ENCODE data around the gene BHMT2. TPM values are rescaled to one million over a fixed set of nuclear protein-coding genes. Genes with fewer than 3 reads are reported as not detected.

BHMT2 gene
- total and polyA plus RNA-seq, 2 of the 4 experiments (the other 2 are of a cell fraction), result 0.36 to 0.60 TPM

DNA sequence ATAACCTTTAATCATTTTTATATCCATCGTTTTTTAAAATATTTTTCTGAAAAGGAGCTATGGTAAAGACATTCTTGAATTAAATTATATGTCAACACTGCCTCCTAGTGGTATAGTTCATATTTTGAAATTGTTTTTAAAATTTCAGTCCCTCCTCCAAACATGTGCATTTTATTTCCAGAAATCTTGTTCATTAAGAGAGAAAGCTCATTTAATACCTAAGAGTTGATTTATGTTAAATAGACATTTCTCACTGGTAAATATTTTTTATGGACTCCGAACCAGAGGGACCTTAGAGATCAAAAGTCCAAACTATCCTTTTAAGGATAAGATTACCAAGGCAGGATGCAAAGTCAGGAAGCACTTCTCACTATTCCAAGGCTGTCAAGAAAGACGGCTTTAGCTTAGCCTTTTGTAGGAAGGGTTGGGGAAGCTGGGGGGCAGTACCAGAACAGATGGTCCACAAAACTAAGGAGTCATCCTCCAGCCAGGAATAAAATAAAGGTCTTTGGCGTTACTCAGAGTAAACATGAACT lies 63.6 kb downstream of the BHMT2 start:
- dilution Hi-C loops (cut with HindIII; ENCODE audit: low sequenced_read_pairs, unreplicated experiment), result no loop called here
- no peaks in the 10 kb centered on the region for H3K36me3 ChIP-seq (ENCODE audit: control insufficient read depth, insufficient read depth, low read length)
- no peak overlapping the region; the same call in 1 of the 2 replicates for H4K91ac ChIP-seq (ENCODE audit: insufficient read depth, low read depth, low read length)
- peak overlapping the region in 1 of 2 experiments; percentile 56; a peak in 1 of 4 replicates for H4K8ac ChIP-seq (ENCODE audit: low read depth in 2 of 2, low read length in 2 of 2)
- peak overlapping the region; percentile 44; the same call in 1 of the 2 replicates for H3K27ac ChIP-seq (ENCODE audit: insufficient read depth, low read length)
- peak overlapping the region; percentile 65; the same call in 1 of the 2 replicates for H3K14ac ChIP-seq (replicated peaks; ENCODE audit: low read depth, low read length)
- H4K5ac ChIP-seq (ENCODE audit: low read depth, low read length), result peak overlapping the region; percentile 5; the same call in 1 of the 2 replicates
- H2BK15ac ChIP-seq (ENCODE audit: low read depth, low read length), result 0 out of 3 replicates have a peak overlapping the region, but pooled peaks have one; percentile 1
- H3K79me1 ChIP-seq (ENCODE audit: low read depth in 1 of 2, low read length in 2 of 2), result no peaks in the 10 kb centered on the region
- H2AFZ ChIP-seq (replicated peaks; ENCODE audit: low read length, poor library complexity), result peak overlapping the region; percentile 69
- peak overlapping the region; percentile 60; the same call in 1 of the 2 replicates for H3K4ac ChIP-seq (ENCODE audit: low read depth, low read length)
- H3K4me2 ChIP-seq (ENCODE audit: low read depth, low read length), result peak overlapping the region; percentile 86
- peak overlapping the region; percentile 63 for H2BK5ac ChIP-seq (ENCODE audit: low read depth, low read length, poor library complexity, severe bottlenecking)
- H3K4me3 ChIP-seq (ENCODE audit: insufficient read depth, low read depth, low read length), result peak overlapping the region; percentile 19; the same call in 1 of the 2 replicates
- no peak overlapping the region for H3K18ac ChIP-seq (ENCODE audit: low read depth, low read length)
- H3K9me3 ChIP-seq (ENCODE audit: control insufficient read depth, insufficient read depth, low read length), result no peaks in the 10 kb centered on the region
- no peaks in the 10 kb centered on the region for H3K4me1 ChIP-seq (ENCODE audit: control insufficient read depth, insufficient read depth, low read length)
- peak overlapping the region; percentile 58 for H2BK20ac ChIP-seq (ENCODE audit: low read depth, low read length)
- BruUV-seq (replicated peaks), result no TSS peak
- H3K23ac ChIP-seq (ENCODE audit: low read depth, low read length), result 0 out of 2 replicates have a peak overlapping the region, but pooled peaks have one; percentile 54
- H2BK120ac ChIP-seq (ENCODE audit: low read depth, low read length), result peak overlapping the region; percentile 67
- no peak overlapping the region; the same call in none of the 2 replicates for H3K56ac ChIP-seq (ENCODE audit: extremely low read depth, insufficient read depth, low read length)
- peaks cover 13% of the 10 kb centered on the region for H3K27me3 ChIP-seq (ENCODE audit: control insufficient read depth, insufficient read depth, low read length)
- in situ Hi-C loops (cut with MboI; ENCODE audit: low sequenced_read_pairs), result loop anchor here (5.0 to 10.0 kb wide), 3 partner anchors 106 to 334 kb away; no protein-coding TSS in a partner anchor
- TF ChIP-seq RCOR1 (IDR thresholded peaks at IDR 0.05; ENCODE audit: insufficient replicate concordance, low read length) (no peak), CEBPB (IDR thresholded peaks at IDR 0.05; ENCODE audit: low read depth, low read length) (no peak), MAFK (IDR thresholded peaks at IDR 0.05; ENCODE audit: low read depth, low read length) (no peak), BHLHE40 (IDR thresholded peaks at IDR 0.05; ENCODE audit: low read depth, low read length) (no peak), RAD21 (IDR thresholded peaks at IDR 0.05; ENCODE audit: low read length) (peak; percentile 49), CHD1 (IDR thresholded peaks at IDR 0.05; ENCODE audit: low read depth, low read length) (no peak), SMC3 (IDR thresholded peaks at IDR 0.05; ENCODE audit: low read depth, low read length) (peak; percentile 50), FOS (IDR thresholded peaks at IDR 0.05; ENCODE audit: low read depth, low read length) (no peak), MXI1 (IDR thresholded peaks at IDR 0.05; ENCODE audit: borderline replicate concordance, low read depth, low read length) (no peak), NFE2L2 (IDR thresholded peaks at IDR 0.05; ENCODE audit: low read depth, low read length) (no peak)
- TF ChIP-seq, protein P1, sequence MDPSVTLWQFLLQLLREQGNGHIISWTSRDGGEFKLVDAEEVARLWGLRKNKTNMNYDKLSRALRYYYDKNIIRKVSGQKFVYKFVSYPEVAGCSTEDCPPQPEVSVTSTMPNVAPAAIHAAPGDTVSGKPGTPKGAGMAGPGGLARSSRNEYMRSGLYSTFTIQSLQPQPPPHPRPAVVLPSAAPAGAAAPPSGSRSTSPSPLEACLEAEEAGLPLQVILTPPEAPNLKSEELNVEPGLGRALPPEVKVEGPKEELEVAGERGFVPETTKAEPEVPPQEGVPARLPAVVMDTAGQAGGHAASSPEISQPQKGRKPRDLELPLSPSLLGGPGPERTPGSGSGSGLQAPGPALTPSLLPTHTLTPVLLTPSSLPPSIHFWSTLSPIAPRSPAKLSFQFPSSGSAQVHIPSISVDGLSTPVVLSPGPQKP (IDR thresholded peaks at IDR 0.05; ENCODE audit: borderline replicate concordance, low read depth, low read length), result no peak
- TF ChIP-seq, protein P2, sequence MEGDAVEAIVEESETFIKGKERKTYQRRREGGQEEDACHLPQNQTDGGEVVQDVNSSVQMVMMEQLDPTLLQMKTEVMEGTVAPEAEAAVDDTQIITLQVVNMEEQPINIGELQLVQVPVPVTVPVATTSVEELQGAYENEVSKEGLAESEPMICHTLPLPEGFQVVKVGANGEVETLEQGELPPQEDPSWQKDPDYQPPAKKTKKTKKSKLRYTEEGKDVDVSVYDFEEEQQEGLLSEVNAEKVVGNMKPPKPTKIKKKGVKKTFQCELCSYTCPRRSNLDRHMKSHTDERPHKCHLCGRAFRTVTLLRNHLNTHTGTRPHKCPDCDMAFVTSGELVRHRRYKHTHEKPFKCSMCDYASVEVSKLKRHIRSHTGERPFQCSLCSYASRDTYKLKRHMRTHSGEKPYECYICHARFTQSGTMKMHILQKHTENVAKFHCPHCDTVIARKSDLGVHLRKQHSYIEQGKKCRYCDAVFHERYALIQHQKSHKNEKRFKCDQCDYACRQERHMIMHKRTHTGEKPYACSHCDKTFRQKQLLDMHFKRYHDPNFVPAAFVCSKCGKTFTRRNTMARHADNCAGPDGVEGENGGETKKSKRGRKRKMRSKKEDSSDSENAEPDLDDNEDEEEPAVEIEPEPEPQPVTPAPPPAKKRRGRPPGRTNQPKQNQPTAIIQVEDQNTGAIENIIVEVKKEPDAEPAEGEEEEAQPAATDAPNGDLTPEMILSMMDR (conservative IDR thresholded peaks at IDR 0.05; ENCODE audit: low read depth, low read length), result peak; percentile 59
- peak overlapping the region; percentile 30; the same call in 1 of the 2 replicates for H3K9ac ChIP-seq (ENCODE audit: low read depth, low read length)
- ATAC-seq (ENCODE audit: low read depth) (peak; percentile 66), DNase-seq (peak; percentile 61)
- no CpG with 5 or more reads among the region's 4 CpGs for WGBS, 2 experiments (ENCODE audit: extremely low coverage in 2 of 2, insufficient read length in 1 of 2)
- CTCF ChIA-PET, result interaction anchor here (0.6 to 4.0 kb wide), 29 partner anchors 10 to 1207 kb away, joined by 3 to 115 read pairs (median 3); partner anchors contain the start of genes HOMER1 and JMY
- intact Hi-C loops (cut with micrococcal nuclease), result loop anchor here (1.0 to 5.0 kb wide), 8 partner anchors 68 to 949 kb away; no protein-coding TSS in a partner anchor
- no peak overlapping the region for H2AK9ac ChIP-seq (replicated peaks; ENCODE audit: low read depth, low read length, poor library complexity)
- POLR2A ChIA-PET (ENCODE audit: unreplicated experiment), result interaction anchor here (0.7 to 1.0 kb wide), 2 partner anchors 113 to 490 kb away, joined by 3 to 12 read pairs; no protein-coding TSS in a partner anchor
- no peaks in the 10 kb centered on the region for H4K20me1 ChIP-seq (ENCODE audit: insufficient read depth, low read length)
- no peak overlapping the region for H2AK5ac ChIP-seq (ENCODE audit: low read depth, low read length)
- no peaks in the 10 kb centered on the region for H3K9me1 ChIP-seq (ENCODE audit: insufficient read depth, low read length)

Data from IMR-90 (cell line).